Upper lobe of left lung (tissue), 4 donors: ENCODE measurements around the gene CD8B2.

Experiments used
- CTCF ChIP-seq, 6 experiments: fragments of 450-650 bp in 4 of 6; fragments of 200-600 bp in 2 of 6; sonication (generic) in 2 of 6; IDR thresholded peaks; one replicate each; pipeline ENCODE4 v1.5.1; 2016 to 2019; ENCODE audit warnings: antibody characterized with exemption in 6 of 6
- EP300 ChIP-seq, 4 donors: sonication (generic); formaldehyde crosslinking; IDR thresholded peaks; one replicate each; pipeline ENCODE4 v1.5.1; 2017; ENCODE audit warnings: antibody characterized with exemption in 4 of 4, control low read depth in 2 of 4
- POLR2A ChIP-seq, 4 donors: fragments of 450-650 bp; IDR thresholded peaks; one replicate each; pipeline ENCODE4 v1.5.1; 2016 to 2017; ENCODE audit warnings: antibody characterized with exemption in 4 of 4, mild to moderate bottlenecking in 2 of 4
- POLR2AphosphoS5 ChIP-seq, 2 donors: sonication (generic); formaldehyde crosslinking; IDR thresholded peaks; one replicate each; pipeline ENCODE4 v1.5.1; 2017; ENCODE audit warnings: antibody characterized with exemption in 2 of 2

- no peak for TF ChIP-seq CTCF (IDR thresholded peaks at IDR 0.05)
- TF ChIP-seq POLR2AphosphoS5 (IDR thresholded peaks at IDR 0.05): no peak
- TF ChIP-seq EP300 (IDR thresholded peaks at IDR 0.05): no peak
- TF ChIP-seq POLR2A (IDR thresholded peaks at IDR 0.05): no peak
Observed at GRCh38 chr2:106517329-106517728, 30.2 kb downstream of the CD8B2 start.
